ENCODE data around the gene SH2D3C. TPM values are rescaled to one million over a fixed set of nuclear protein-coding genes. Genes with fewer than 3 reads are reported as not detected.
A peak's percentile ranks its signal among the peaks of the same experiment; 100 is the strongest.

Gene SH2D3C
- total RNA-seq, 4 donors from 2014 or later = 0.38 to 4.8 (median 2.8) TPM

DNA sequence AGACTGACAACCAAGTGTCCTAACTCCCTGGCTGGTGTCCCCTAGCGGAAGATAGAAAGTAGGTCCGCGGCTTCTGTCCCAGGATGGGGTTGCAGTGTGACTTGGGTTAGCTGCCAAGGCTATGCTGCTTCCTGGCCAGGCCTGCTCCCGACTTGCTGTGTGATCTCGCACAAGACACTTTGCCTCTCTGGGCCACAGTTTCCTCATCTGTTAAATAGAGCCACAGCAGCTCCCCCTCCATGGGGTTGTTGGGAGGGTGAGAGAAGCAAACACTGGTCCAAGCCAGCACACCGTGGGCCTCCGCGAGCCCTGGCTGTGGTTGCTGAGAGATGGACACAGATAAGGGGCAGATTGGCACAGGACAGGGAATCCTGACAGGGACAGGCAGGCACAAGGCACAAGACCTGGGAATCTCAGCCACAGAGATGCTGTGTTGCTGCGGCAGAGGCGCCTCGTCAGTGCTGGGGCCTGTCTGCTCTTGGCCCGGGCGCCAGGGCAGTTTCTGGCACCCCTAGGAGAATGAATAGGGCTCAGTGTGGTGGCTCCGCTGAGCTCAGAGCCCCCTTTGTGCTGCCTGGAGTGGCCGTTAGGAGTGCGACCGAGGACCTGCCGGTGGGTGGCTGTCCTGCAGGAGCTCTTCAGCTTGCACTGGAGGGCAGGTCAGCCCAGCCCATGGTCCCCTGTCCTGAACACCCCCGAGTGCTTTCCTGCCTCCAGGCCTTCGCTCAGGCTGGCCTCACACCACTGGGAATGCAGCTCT is 1.8 kb upstream of the SH2D3C start:
- Histone ChIP-seq H3K27ac (peak overlapping the region in 3 of 4 donors; percentile 2 to 17 (median 10)), H3K4me3 (no peak overlapping the region), H3K36me3 (no peaks in the 10 kb centered on the region), H3K4me1 (peaks cover 0 to 53% (median 24%) of the 10 kb centered on the region in 3 donors), H3K27me3 (no peaks in the 10 kb centered on the region), H3K9me3 (no peaks in the 10 kb centered on the region)
- DNase-seq = no peak
- WGBS, 2 donors = 74 to 76% methylated on average over 6 to 7 of the region's 20 CpGs
- intact Hi-C loops (cut with DNase I) = loop anchor here (5.0 kb wide), 1 partner anchor 43 kb away; the partner anchor contains the start of gene TOR2A
- no peak for TF ChIP-seq POLR2A (IDR thresholded peaks at IDR 0.05)
- TF ChIP-seq, protein P1, sequence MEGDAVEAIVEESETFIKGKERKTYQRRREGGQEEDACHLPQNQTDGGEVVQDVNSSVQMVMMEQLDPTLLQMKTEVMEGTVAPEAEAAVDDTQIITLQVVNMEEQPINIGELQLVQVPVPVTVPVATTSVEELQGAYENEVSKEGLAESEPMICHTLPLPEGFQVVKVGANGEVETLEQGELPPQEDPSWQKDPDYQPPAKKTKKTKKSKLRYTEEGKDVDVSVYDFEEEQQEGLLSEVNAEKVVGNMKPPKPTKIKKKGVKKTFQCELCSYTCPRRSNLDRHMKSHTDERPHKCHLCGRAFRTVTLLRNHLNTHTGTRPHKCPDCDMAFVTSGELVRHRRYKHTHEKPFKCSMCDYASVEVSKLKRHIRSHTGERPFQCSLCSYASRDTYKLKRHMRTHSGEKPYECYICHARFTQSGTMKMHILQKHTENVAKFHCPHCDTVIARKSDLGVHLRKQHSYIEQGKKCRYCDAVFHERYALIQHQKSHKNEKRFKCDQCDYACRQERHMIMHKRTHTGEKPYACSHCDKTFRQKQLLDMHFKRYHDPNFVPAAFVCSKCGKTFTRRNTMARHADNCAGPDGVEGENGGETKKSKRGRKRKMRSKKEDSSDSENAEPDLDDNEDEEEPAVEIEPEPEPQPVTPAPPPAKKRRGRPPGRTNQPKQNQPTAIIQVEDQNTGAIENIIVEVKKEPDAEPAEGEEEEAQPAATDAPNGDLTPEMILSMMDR (IDR thresholded peaks at IDR 0.05) = no peak

DNA sequence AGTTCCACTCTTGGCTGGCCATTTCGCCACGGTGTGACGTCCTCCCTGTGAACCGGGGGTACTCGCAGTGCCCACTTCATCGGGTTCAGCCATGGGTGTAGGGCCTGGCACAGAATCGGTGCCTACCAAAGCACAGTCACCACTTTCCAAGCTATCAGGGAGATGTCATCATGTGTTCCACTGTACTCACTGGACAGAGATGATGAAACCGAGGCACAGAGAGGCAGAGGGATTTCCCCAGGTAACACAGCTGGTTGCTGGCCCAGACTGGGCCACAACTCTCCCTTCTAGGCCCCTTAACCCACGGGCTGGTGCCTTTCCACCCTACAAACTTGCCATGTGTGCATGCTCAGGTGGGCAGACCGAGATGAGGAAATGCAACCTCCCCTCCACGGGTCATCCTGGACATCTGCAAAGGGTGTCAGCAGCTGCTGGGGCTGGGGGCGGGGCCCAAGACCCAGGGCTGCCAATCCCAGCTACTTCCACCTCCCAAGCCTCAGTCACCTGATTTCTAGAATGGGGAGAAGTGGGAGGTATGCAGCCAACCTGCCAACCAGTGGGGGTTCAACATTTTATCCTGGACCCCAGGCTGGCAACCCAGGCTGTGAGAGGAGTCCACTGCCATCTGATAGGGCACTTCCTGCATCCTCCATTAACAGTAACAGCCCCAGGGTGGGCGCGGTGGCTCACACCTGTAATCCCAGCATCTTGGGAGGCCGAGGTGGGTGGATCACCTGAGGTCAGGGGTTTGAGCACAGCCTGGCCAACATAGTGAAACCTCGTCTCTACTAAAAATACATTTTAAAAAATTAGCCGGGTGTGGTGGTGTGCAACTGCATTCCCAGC is 893 bp upstream of the SH2D3C start:
- TF ChIP-seq, protein P1 (IDR thresholded peaks at IDR 0.05) = no peak
- no peak for TF ChIP-seq POLR2A (IDR thresholded peaks at IDR 0.05)
- WGBS, 2 donors = 47 to 80% methylated on average over 5 to 6 of the region's 17 CpGs

DNA sequence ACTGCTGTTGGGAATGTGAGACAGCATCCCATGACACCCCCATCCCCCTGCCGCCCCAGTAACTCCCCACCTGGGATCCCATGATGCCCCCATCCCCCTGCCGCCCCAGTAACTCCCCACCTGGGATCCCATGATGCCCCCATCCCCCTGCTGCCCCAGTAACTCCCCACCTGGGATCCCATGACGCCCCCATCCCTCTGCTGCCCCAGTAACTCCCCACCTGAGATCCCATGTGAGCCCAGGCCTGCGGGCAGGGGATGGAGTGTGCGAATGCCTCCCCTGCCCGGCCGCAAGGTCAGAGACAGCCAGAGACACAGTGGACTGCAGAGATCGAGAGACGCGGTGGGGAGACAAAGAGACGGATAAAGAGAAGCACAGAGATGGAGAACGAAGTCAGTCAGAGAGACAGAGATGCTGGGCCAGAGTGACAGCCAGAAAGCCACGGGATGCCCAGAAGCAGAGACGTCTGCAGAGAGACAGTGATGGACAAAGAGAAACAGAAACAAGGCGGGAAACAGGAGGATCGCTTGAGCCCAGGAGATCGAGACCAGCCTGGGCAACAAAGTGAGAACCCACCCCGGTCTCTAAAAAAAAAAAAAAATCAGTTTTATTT is 992 bp downstream of the SH2D3C start:
- Histone ChIP-seq H3K4me3 (peak overlapping the region; percentile 12 to 59 (median 32)), H3K4me1 (peaks cover 0 to 28% (median 9%) of the 10 kb centered on the region in 3 donors), H3K9me3 (no peaks in the 10 kb centered on the region), H3K27ac (peak overlapping the region; percentile 34 to 78 (median 64)), H3K36me3 (no peaks in the 10 kb centered on the region), H3K27me3 (no peaks in the 10 kb centered on the region)
- intact Hi-C loops (cut with DNase I) = no loop called here
- WGBS, 2 donors = 63 to 73% methylated on average over 11 of the region's 18 CpGs
- no peak for TF ChIP-seq POLR2A (IDR thresholded peaks at IDR 0.05)
- TF ChIP-seq, protein P1 (IDR thresholded peaks at IDR 0.05) = no peak
- no peak for DNase-seq

More for the DNA sequence above, 893 bp upstream of the SH2D3C start:
- Histone ChIP-seq H3K27me3 (no peaks in the 10 kb centered on the region), H3K9me3 (no peaks in the 10 kb centered on the region), H3K36me3 (no peaks in the 10 kb centered on the region), H3K4me3 (peak overlapping the region in 3 of 4 donors; percentile 30 to 59 (median 35)), H3K4me1 (peaks cover 0 to 47% (median 19%) of the 10 kb centered on the region in 3 donors), H3K27ac (peak overlapping the region; percentile 51 to 88 (median 67))
- intact Hi-C loops (cut with DNase I) = no loop called here
- no peak for DNase-seq

DNA sequence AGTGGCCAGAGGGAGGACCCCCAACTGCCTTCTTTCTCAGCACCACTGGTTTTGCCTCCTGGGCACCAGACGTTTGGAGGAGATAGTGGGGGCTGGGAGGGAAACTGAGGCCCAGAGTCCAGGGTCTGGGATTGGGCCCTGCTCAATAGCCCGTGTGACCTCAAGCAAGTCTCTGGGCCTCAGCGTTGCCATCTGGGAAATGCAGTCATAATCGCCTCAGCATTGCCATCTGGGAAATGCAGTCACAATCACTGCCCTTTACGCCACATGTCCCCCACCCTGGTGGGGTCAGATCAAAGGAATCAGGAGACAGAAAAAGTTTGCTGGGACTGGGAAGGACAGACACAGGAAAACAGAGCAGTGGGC is 1.6 kb downstream of the SH2D3C start:
- Histone ChIP-seq H3K36me3 (no peaks in the 10 kb centered on the region), H3K9me3 (no peaks in the 10 kb centered on the region), H3K4me1 (peaks cover 0 to 26% (median 9%) of the 10 kb centered on the region in 3 donors), H3K4me3 (peak overlapping the region; percentile 12 to 59 (median 32)), H3K27me3 (no peaks in the 10 kb centered on the region), H3K27ac (peak overlapping the region; percentile 34 to 78 (median 57))
- TF ChIP-seq POLR2A (IDR thresholded peaks at IDR 0.05) = no peak
- TF ChIP-seq, protein P1 (IDR thresholded peaks at IDR 0.05) = no peak
- no peak for DNase-seq
- 54% methylated on average over 3 of the region's 5 CpGs for WGBS, 2 donors
- intact Hi-C loops (cut with DNase I) = no loop called here
